Measurements from ENCODE around the gene RNGTT.

The RNGTT gene

GRCh38 chr6:88575536-88575935, 387.9 kb downstream of the RNGTT start:
- DNase-seq: no peak

DNA sequence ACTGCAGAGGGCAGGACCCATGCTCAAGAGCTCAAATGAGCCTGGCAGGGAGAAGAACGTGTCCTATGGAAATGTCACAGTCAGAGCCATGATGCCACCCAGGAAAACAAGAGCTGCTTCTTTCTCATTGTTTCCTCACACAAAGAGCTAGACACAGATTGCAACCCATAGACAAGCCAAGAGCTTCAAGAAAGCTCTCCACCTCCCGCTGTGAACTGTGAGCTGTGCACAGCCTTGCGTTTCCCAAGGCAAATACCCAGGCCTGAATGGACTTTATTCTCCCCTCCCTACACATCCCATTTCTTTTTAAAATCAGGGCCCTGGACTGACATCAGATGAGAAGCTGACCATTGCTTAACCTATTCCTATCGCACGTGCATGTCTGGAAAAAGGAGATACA, 388.8 kb downstream of the RNGTT start:
- DNase-seq: no peak

GRCh38 chr6:88574031-88574430, 389.4 kb downstream of the RNGTT start:
- no peak for DNase-seq

DNA sequence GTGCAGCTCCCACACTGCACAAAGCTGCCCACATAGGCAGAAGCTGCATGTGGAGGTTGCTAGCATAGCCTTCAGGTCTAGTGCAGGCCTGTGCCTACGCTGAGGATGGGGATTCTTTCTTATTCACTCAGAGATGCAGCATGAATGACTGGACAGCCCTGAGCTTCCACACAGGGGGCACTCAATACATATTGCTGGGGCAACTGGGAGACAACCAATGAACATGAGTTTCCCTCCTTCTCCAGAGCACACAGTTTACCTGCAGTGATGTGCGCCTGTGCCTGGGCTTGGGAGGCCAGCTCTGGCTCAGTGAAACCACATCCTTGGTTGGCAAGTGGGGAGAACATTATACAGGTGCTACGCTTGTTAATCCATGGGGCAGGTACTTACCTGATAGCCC, 389.9 kb downstream of the RNGTT start:
- no peak for DNase-seq

DNA sequence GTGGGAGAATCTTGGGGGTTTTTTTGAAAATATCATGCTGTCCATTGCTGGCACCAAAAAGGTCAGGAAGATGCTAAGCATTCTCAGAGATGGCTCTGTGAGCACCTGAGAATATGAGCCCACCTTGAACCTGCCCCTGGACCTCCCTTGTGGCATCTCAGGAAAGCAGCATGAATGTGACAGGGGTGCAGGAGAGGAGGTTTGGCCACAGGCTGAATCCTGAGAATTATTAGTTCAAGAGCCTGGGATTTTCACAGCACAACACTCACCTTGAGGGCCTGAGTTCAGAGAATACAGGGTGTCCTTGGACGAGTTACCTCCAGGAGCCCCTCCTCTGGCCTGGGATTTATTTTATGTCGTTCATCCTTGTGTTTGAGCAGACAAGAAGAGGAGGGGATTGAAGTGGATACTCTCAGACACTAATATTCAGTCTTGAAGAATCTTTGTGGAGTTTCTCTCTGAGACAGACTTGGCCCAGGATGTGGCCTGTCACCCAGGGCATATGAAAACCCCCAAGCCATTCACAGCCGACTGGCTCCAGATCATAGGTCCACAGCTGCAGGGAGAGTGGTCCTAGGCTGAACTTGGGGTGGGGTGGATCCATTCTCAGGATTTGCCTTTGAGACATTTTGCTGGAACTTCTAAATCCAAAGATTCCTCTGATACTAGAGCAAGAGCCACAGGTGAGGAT, 390.8 kb downstream of the RNGTT start:
- no peak for DNase-seq

DNA sequence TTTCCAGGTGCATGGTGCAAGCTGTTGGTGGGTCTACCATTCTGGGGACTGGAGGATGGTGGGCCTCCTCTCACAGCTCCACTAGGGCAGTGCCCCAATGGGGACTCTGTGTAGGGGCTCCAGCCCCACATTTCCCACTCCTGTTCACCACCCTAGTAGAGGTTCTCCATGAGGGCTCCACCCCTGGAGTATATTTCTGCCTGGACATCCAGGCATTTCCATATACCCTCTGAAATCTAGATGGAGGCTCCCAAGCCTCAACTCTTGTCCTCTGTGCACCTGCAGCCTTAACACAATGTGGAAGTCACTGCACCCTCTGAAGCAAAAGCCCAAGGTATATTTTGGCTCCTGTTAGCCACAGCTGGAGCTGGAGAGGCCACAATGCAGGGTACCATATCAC, 393.5 kb downstream of the RNGTT start:
- no peak for DNase-seq

GRCh38 chr6:88567696-88568095, 395.7 kb downstream of the RNGTT start:
- no peak for DNase-seq

GRCh38 chr6:88566746-88567534, 396.5 kb downstream of the RNGTT start:
- no peak for DNase-seq

GRCh38 chr6:88565836-88566235, 397.6 kb downstream of the RNGTT start:
- no peak for DNase-seq

DNA sequence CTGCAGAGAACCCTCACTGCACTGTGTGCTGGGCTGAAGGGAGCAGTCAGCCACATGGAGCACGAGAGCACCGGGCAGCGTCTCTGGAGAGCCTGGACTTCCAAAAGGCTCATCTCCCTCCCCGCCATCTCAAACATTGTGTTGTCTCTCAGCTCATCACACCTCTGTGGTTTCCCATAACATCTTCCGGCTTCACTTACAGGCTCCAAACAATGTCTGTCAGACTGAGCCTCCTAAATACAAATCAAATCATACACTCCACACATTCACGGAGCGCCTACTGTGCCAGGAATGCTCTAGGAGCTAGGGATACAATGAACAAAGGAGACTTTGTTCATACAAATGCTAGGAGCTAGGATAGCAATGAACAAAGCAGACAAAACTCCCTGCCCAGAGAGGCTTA, 398.0 kb downstream of the RNGTT start:
- no peak for DNase-seq

GRCh38 chr6:88563277-88563625, 400.2 kb downstream of the RNGTT start:
- no peak for DNase-seq

DNA sequence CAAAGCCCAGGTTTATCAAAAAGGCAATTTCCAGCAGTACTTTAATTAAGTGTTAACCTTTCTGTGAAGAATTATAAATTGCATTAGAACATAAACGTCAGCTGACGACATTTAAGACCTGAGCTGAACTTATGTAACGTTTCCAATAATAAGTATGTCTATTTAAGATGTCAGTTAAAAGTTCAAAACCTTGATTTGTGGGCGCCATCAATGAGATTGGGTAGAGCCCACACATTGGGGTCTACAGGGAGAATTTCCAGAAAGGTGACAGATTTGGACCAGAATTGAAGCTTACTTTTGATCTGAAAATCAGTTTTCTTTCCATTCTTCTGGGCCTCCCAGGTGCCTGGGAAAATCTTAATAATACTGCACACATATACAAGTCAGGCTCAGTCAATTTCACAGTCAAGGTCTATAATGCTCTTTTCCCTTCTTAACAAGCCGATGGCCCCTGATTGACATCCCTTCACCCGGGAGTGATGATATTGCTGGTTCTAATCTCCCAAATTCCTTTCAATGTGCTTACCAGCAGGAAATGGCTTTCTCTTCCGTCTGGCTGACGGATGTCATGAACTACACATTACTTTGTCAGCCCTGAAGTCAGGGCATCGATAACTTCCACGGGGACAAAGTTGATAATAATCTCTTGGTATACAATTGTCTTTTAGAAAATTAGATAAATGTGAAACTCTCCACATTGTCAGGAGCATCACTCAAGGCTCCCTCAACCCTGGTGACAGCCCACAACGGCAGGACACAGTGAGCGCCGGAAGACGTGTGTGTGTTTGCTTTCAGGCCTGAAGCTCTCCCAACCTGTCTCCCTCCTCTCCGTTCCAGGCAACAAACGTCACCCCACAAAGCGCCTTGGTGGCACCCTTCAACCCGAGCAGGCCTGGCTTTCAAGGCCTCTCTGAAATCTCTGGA, 400.8 kb downstream of the RNGTT start:
- DNase-seq: no peak

GRCh38 chr6:88561954-88562315, 401.5 kb downstream of the RNGTT start:
- DNase-seq: no peak

DNA sequence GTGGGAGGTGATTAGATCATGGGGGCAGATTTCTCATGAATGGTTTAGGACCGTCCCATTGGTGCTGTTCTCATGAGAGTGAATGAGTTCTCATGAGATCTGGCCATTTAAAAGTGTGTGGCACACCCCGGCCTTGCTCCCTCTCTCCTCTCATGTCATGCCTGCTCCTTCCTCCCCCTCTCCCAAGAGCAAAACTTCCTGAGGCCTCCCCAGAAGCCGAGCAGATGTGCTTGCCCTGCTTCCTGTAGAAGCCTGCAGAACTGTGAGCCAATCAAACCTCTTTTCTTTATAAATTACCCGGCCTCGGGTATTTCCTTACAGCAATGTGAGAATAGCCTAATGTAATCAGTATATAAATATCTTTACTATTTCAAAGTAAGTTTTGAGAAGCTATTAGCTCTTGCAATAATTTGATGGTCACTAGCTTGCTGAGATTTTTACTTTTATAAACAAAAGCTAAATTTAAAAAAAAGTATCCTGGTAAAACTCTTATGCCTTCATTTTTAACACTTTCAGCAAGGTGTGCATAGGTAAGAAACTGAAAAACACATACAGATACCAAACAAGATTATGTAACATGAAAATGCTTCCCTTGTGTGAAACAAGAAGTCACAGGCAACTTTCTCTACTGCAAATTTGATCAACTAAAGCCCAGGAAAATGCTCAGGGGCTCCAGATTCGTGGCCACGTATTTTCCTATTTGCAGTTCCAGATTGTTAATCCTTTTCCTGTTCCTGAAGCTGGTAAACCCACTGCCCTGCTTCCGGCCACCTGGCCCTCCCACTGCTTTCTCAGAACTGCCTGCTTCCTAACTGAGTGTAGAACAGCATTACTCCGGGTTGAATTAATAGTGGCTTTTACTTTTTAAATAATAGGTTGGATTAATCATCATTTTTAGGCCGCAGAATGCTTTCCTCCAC, 402.1 kb downstream of the RNGTT start:
- DNase-seq: no peak

Data from activated CD4-positive, alpha-beta T cell treated with anti-CD3 and anti-CD28 coated beads, Interleukin-2, Interleukin-6, amounts not matched to agents 100 ng/mL and 50 ng/mL, durations not matched to agents 16 hours and 8 hours (primary cell).